Measurements from ENCODE around the gene ERLEC1. TPM values are rescaled to one million over a fixed set of nuclear protein-coding genes. Genes with fewer than 3 reads are reported as not detected.
A peak's percentile ranks its signal among the peaks of the same experiment; 100 is the strongest.
"Not testable (repeated sequence)": the region's sequence is repeated elsewhere in the genome, so short reads cannot be mapped to it uniquely, and the experiment has no call there.

Gene ERLEC1
- 55.0 and 70.2 TPM in 2 replicates for total RNA-seq (2014; rRNA removed; shearing (Covaris generic))
- polyA plus RNA-seq (2015; cell fraction: cytosol; rRNA removed), result 88.1 and 92.3 TPM in 2 replicates
- 43.6 and 51.2 TPM in 2 replicates for polyA plus RNA-seq (2015; cell fraction: nucleus; rRNA removed)

- DNase-seq (ENCODE audit: low read depth), result peak; percentile 92
Observed at GRCh38 chr2:53786705-53787613, at the start of gene ERLEC1, which contains the start of gene ASB3. Gene ERLEC1, plus strand, starts transcription at chr2:53787044. Its CDS starts 167 bp downstream, at chr2:53787211. Gene ASB3, minus strand, starts transcription at chr2:53786953. Its CDS starts 21,381 bp downstream, at chr2:53765572.

- DNase-seq (ENCODE audit: low read depth), result no peak
Observed at GRCh38 chr2:53737091-53737490, 49.8 kb upstream of the ERLEC1 start.

- no peak for DNase-seq (ENCODE audit: low read depth)
Observed at GRCh38 chr2:53739032-53739431, 47.8 kb upstream of the ERLEC1 start.

GRCh38 chr2:53740170-53740569, 46.7 kb upstream of the ERLEC1 start:
- no peak for DNase-seq (ENCODE audit: low read depth)

GRCh38 chr2:53744395-53745065, 42.3 kb upstream of the ERLEC1 start:
- no peak for DNase-seq (ENCODE audit: low read depth)

GRCh38 chr2:53750041-53750768, 36.6 kb upstream of the ERLEC1 start:
- DNase-seq (ENCODE audit: low read depth), result no peak

GRCh38 chr2:53751728-53752127, 35.1 kb upstream of the ERLEC1 start:
- DNase-seq (ENCODE audit: low read depth), result peak; percentile 63

- no peak for DNase-seq (ENCODE audit: low read depth)
Observed at GRCh38 chr2:53752385-53752784, 34.5 kb upstream of the ERLEC1 start.

GRCh38 chr2:53753041-53753440, 33.8 kb upstream of the ERLEC1 start:
- no peak for DNase-seq (ENCODE audit: low read depth)

- no peak for DNase-seq (ENCODE audit: low read depth)
Observed at GRCh38 chr2:53755121-53755520, 31.7 kb upstream of the ERLEC1 start.

- DNase-seq (ENCODE audit: low read depth), result no peak
Observed at GRCh38 chr2:53756644-53757043, 30.2 kb upstream of the ERLEC1 start.

GRCh38 chr2:53757206-53757605, 29.6 kb upstream of the ERLEC1 start:
- DNase-seq (ENCODE audit: low read depth), result not testable (repeated sequence)

GRCh38 chr2:53765767-53766166, 21.1 kb upstream of the ERLEC1 start:
- no peak for DNase-seq (ENCODE audit: low read depth)

GRCh38 chr2:53767405-53768241, 19.2 kb upstream of the ERLEC1 start, which contains the start of gene CHAC2:
Gene CHAC2, plus strand, starts transcription at chr2:53767804. Its CDS starts 83 bp downstream, at chr2:53767887.
- DNase-seq (ENCODE audit: low read depth), result peak; percentile 85

GRCh38 chr2:53768242-53768542, 18.7 kb upstream of the ERLEC1 start:
- peak; percentile 42 for DNase-seq (ENCODE audit: low read depth)

- DNase-seq (ENCODE audit: low read depth), result no peak
Observed at GRCh38 chr2:53769318-53769945, 17.4 kb upstream of the ERLEC1 start.

- DNase-seq (ENCODE audit: low read depth), result peak; percentile 42
Observed at GRCh38 chr2:53770264-53770663, 16.6 kb upstream of the ERLEC1 start.

GRCh38 chr2:53777134-53777533, 9.7 kb upstream of the ERLEC1 start:
- no peak for DNase-seq (ENCODE audit: low read depth)

GRCh38 chr2:53778536-53779162, 8.2 kb upstream of the ERLEC1 start:
- no peak for DNase-seq (ENCODE audit: low read depth)

- DNase-seq (ENCODE audit: low read depth), result no peak
Observed at GRCh38 chr2:53780056-53780455, 6.8 kb upstream of the ERLEC1 start.

All from HT1080 (cell line).